ENCODE data around the gene SUSD3.

DNA sequence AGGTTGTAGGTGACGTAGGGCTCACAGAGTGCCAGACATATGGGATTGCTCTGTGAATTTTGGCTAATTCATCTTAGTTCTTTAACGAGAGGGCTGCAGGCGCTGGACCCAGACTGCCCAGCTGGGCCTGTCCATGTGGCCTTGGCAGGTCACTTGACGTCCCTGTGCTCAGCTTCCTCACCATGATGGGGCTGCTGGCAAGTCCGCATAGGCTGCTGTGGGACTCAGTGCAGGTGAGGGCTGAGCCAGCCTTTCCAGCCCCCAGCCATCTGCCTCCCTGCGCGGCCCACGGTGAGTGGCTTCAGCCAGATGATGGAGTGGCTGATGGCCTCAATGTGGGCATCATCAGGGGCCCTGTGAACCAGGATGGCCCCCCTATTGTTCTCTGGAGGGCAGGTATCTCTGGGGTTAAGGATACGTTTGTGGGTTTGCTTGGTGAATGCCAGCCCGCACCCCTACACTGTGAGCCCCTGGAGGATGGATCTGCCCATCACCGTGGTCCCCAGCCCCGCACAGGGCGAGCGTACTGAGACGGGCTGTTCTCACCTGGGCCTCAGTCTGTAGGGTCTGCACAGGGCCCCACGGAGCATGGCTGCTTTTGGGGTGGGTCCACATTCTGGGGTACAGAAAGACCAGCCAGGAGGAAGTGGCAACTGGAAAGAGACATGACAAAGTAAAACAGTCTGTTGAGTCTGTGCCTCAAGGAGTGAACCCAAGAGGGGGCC lies 41.2 kb downstream of the SUSD3 start:
- TF ChIP-seq, protein P1, sequence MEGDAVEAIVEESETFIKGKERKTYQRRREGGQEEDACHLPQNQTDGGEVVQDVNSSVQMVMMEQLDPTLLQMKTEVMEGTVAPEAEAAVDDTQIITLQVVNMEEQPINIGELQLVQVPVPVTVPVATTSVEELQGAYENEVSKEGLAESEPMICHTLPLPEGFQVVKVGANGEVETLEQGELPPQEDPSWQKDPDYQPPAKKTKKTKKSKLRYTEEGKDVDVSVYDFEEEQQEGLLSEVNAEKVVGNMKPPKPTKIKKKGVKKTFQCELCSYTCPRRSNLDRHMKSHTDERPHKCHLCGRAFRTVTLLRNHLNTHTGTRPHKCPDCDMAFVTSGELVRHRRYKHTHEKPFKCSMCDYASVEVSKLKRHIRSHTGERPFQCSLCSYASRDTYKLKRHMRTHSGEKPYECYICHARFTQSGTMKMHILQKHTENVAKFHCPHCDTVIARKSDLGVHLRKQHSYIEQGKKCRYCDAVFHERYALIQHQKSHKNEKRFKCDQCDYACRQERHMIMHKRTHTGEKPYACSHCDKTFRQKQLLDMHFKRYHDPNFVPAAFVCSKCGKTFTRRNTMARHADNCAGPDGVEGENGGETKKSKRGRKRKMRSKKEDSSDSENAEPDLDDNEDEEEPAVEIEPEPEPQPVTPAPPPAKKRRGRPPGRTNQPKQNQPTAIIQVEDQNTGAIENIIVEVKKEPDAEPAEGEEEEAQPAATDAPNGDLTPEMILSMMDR (conservative IDR thresholded peaks at IDR 0.05; ENCODE audit: low read depth, low read length) = no peak
- TF ChIP-seq RAD21 (IDR thresholded peaks at IDR 0.05; ENCODE audit: low read length) = no peak
- no peak for TF ChIP-seq MAZ (IDR thresholded peaks at IDR 0.05; ENCODE audit: borderline replicate concordance, low read depth, low read length)
- no peak for TF ChIP-seq NFE2L2 (IDR thresholded peaks at IDR 0.05; ENCODE audit: low read depth, low read length)
- no peak for TF ChIP-seq POLR2A (IDR thresholded peaks at IDR 0.05; ENCODE audit: low read depth, low read length)
- TF ChIP-seq MXI1 (IDR thresholded peaks at IDR 0.05; ENCODE audit: borderline replicate concordance, low read depth, low read length) = no peak
- no peak for TF ChIP-seq SMC3 (IDR thresholded peaks at IDR 0.05; ENCODE audit: low read depth, low read length)
- no peak for TF ChIP-seq CHD1 (IDR thresholded peaks at IDR 0.05; ENCODE audit: low read depth, low read length)
- TF ChIP-seq CEBPB (IDR thresholded peaks at IDR 0.05; ENCODE audit: low read depth, low read length) = no peak
- TF ChIP-seq RCOR1 (IDR thresholded peaks at IDR 0.05; ENCODE audit: insufficient replicate concordance, low read length) = no peak
- no peak for TF ChIP-seq FOS (IDR thresholded peaks at IDR 0.05; ENCODE audit: low read depth, low read length)
- TF ChIP-seq, protein P2, sequence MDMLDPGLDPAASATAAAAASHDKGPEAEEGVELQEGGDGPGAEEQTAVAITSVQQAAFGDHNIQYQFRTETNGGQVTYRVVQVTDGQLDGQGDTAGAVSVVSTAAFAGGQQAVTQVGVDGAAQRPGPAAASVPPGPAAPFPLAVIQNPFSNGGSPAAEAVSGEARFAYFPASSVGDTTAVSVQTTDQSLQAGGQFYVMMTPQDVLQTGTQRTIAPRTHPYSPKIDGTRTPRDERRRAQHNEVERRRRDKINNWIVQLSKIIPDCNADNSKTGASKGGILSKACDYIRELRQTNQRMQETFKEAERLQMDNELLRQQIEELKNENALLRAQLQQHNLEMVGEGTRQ (IDR thresholded peaks at IDR 0.05; ENCODE audit: low read depth, low read length) = no peak
- TF ChIP-seq MAFK (IDR thresholded peaks at IDR 0.05; ENCODE audit: low read depth, low read length) = no peak
- no peak for TF ChIP-seq RFX5 (IDR thresholded peaks at IDR 0.05; ENCODE audit: low read depth, low read length)
